T-helper 17 cell (primary cell): ENCODE results near the gene UVRAG. TPM values are rescaled to one million over a fixed set of nuclear protein-coding genes. Genes with fewer than 3 reads are reported as not detected.

ENCODE experiments used
- ATAC-seq: fragments of 150-1000 bp; cut with Tn5 transposase; 2 replicates; pipeline ENCODE4 v1.10.0; 2021; ENCODE audit warnings: mild to moderate bottlenecking, moderate library complexity
- DNase-seq, 3 donors: peaks; one replicate each; pipeline versions ENCODE4 v3.0.0 to v3.0.0-alpha.2; 2020 to 2021
- H3K9me3 ChIP-seq: one replicate; pipeline ENCODE4 v1.7.0; 2013; ENCODE audit warnings: low read length, mild to moderate bottlenecking; ENCODE audit not compliant: control insufficient read depth, poor library complexity, severe bottlenecking
- H3K27ac Mint-ChIP-seq: one replicate; pipeline ENCODE4 v1.8.0; 2022; ENCODE audit warnings: mild to moderate bottlenecking, moderate library complexity, mixed read lengths
- H3K27me3 Mint-ChIP-seq: one replicate; pipeline ENCODE4 v1.8.0; 2022; ENCODE audit warnings: mixed read lengths
- H3K36me3 Mint-ChIP-seq: one replicate; pipeline ENCODE4 v1.8.0; 2022; ENCODE audit warnings: low read depth, mixed read lengths
- H3K4me1 Mint-ChIP-seq: one replicate; pipeline ENCODE4 v1.8.0; 2022; ENCODE audit warnings: mild to moderate bottlenecking, mixed read lengths
- H3K4me3 Mint-ChIP-seq: one replicate; pipeline ENCODE4 v1.8.0; 2022; ENCODE audit warnings: mild to moderate bottlenecking, moderate library complexity, mixed read lengths
- total RNA-seq, 4 donors: library from RNA in 2 of 4; stranded (reverse) in 2 of 4; gene quantifications; one replicate each; pipeline ENCODE4 v1.2.3 and lab custom pipeline; 2022 to 2026

UVRAG gene
- total RNA-seq, 2 donors from 2014 or later: 25.2 to 29.8 TPM

GRCh38 chr11:76186776-76187279, 371.8 kb downstream of the UVRAG start:
- Mint-ChIP-seq H3K4me1 (peaks cover 5% of the 10 kb centered on the region), H3K27me3 (peaks cover 13% of the 10 kb centered on the region), H3K4me3 (no peak overlapping the region), H3K27ac (no peak overlapping the region), H3K36me3 (peaks cover 6% of the 10 kb centered on the region)
- no peak for ATAC-seq
- no peak for DNase-seq
- H3K9me3 ChIP-seq: no peaks in the 10 kb centered on the region

DNA sequence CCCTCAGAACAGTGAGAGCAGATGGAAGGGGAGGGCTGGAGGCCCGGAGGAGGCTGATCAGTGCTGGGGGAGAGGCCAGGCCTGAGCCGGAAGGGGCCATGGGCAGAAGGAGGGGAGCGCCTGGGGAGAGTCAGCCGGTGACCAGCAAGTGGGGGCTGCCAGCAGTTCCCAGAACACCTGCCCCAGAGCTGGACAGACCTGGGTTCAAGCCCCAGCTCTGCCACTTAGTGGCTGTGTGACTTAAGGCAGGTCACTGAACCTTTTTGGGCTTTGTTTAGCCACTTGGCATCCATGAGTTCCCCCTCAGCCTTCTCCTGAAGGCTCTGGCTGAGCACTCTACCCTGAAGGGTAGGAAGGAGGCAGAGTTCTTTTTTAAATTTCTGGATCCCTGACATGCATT, 373.9 kb downstream of the UVRAG start:
- H3K36me3 Mint-ChIP-seq: peaks cover 4% of the 10 kb centered on the region
- H3K27me3 Mint-ChIP-seq: peaks cover 9% of the 10 kb centered on the region
- peak overlapping the region; percentile 89 for H3K27ac Mint-ChIP-seq
- DNase-seq (no peak), ATAC-seq (no peak)
- H3K4me3 Mint-ChIP-seq: no peak overlapping the region
- H3K9me3 ChIP-seq: no peaks in the 10 kb centered on the region
- peaks cover 5% of the 10 kb centered on the region for H3K4me1 Mint-ChIP-seq

GRCh38 chr11:76189682-76190081, 374.7 kb downstream of the UVRAG start:
- H3K4me3 Mint-ChIP-seq: no peak overlapping the region
- no peaks in the 10 kb centered on the region for H3K9me3 ChIP-seq
- H3K27me3 Mint-ChIP-seq: peaks cover 9% of the 10 kb centered on the region
- H3K36me3 Mint-ChIP-seq: peaks cover 4% of the 10 kb centered on the region
- DNase-seq (no peak), ATAC-seq (no peak)
- peaks cover 3% of the 10 kb centered on the region for H3K4me1 Mint-ChIP-seq
- H3K27ac Mint-ChIP-seq: no peak overlapping the region

- H3K36me3 Mint-ChIP-seq: peaks cover 2% of the 10 kb centered on the region
- H3K27me3 Mint-ChIP-seq: peaks cover 7% of the 10 kb centered on the region
- peaks cover under 1% of the 10 kb centered on the region for H3K4me1 Mint-ChIP-seq
- no peak overlapping the region for H3K27ac Mint-ChIP-seq
- DNase-seq: no peak
- H3K9me3 ChIP-seq: no peaks in the 10 kb centered on the region
- ATAC-seq: no peak
- no peak overlapping the region for H3K4me3 Mint-ChIP-seq
These were observed 375.4 kb downstream of the UVRAG start for GRCh38 chr11:76190376-76190775.

Other genes starting within 250 kb of the UVRAG start
- under 1 TPM; 0.12 to 0.18 TPM for gene MAP6, start 146.2 kb upstream of the UVRAG start, total RNA-seq
- not detected for gene MOGAT2, start 97.4 kb upstream of the UVRAG start, total RNA-seq
- gene DGAT2, start 46.4 kb upstream of the UVRAG start, total RNA-seq: 1 to 10 TPM in 1 of 2 donors, under 1 TPM in 1; 0.55 to 1.2 TPM